GM23338 (cell line): ENCODE data around the gene DDA1. TPM values are rescaled to one million over a fixed set of nuclear protein-coding genes. Genes with fewer than 3 reads are reported as not detected.

ENCODE experiments used
- ATAC-seq: fragments of 200-7000 bp; cut with Tn5 transposase; 3 replicates; pipeline ENCODE4 v1.9.1; 2020
- DNase-seq: peaks from one replicate; pipeline ENCODE4 v3.0.0-alpha.2; 2015; ENCODE audit warnings: low spot score
- H2AFZ ChIP-seq: fragments of 200-600 bp; sonication (generic); 2 replicates; pipeline ENCODE4 v1.8.0; 2016; ENCODE audit warnings: antibody characterized with exemption, mild to moderate bottlenecking, moderate library complexity
- H3F3A ChIP-seq: fragments of 200-600 bp; sonication (generic); replicated peaks from 2 replicates; pipeline ENCODE4 v1.8.0; 2017; ENCODE audit warnings: antibody characterized with exemption, mixed run types, low read depth
- H3K27ac ChIP-seq: fragments of 200-600 bp; sonication (generic); 2 replicates; pipeline ENCODE4 v1.6.1; 2016; ENCODE audit warnings: low read depth
- H3K27me3 ChIP-seq: fragments of 200-600 bp; sonication (generic); 2 replicates; pipeline ENCODE4 v1.8.0; 2016; ENCODE audit warnings: mild to moderate bottlenecking, mixed run types, moderate library complexity; ENCODE audit not compliant: insufficient read depth
- H3K36me3 ChIP-seq: fragments of 200-600 bp; sonication (generic); 2 replicates; pipeline ENCODE4 v1.8.0; 2016; ENCODE audit warnings: mild to moderate bottlenecking; ENCODE audit not compliant: insufficient read depth
- H3K4me1 ChIP-seq: fragments of 200-600 bp; sonication (generic); 2 replicates; pipeline ENCODE4 v1.8.0; 2016; ENCODE audit warnings: mild to moderate bottlenecking, moderate library complexity; ENCODE audit not compliant: insufficient read depth
- H3K4me2 ChIP-seq: fragments of 200-600 bp; sonication (generic); 2 replicates; pipeline ENCODE4 v1.7.1; 2017; ENCODE audit warnings: mixed run types
- H3K4me3 ChIP-seq: fragments of 200-600 bp; sonication (generic); 2 replicates; pipeline ENCODE4 v1.6.1; 2016; ENCODE audit warnings: mixed run types
- H3K79me2 ChIP-seq: fragments of 200-600 bp; sonication (generic); replicated peaks from 2 replicates; pipeline ENCODE4 v1.8.0; 2017; ENCODE audit warnings: mild to moderate bottlenecking; ENCODE audit not compliant: insufficient read depth
- H3K9me2 ChIP-seq: fragments of 200-600 bp; sonication (generic); 2 replicates; pipeline ENCODE4 v1.8.0; 2017; ENCODE audit not compliant: insufficient read depth
- H4K20me1 ChIP-seq: fragments of 200-600 bp; sonication (generic); replicated peaks from 2 replicates; pipeline ENCODE4 v1.8.0; 2017; ENCODE audit warnings: mild to moderate bottlenecking; ENCODE audit not compliant: insufficient read depth
- H3K27ac Mint-ChIP-seq: 2 replicates; pipeline ENCODE4 v1.8.0; 2020; ENCODE audit warnings: inconsistent platforms, mild to moderate bottlenecking, moderate library complexity, mixed read lengths
- H3K27me3 Mint-ChIP-seq: 3 replicates; pipeline ENCODE4 v1.8.0; 2022; ENCODE audit warnings: low read depth, mild to moderate bottlenecking, moderate library complexity, mixed read lengths, inconsistent platforms; ENCODE audit not compliant: insufficient read depth, poor library complexity
- H3K36me3 Mint-ChIP-seq: 3 replicates; pipeline ENCODE4 v1.8.0; 2021; ENCODE audit warnings: low read depth, mild to moderate bottlenecking, inconsistent platforms, moderate library complexity, mixed read lengths
- H3K4me1 Mint-ChIP-seq: 3 replicates; pipeline ENCODE4 v1.8.0; 2020; ENCODE audit warnings: mild to moderate bottlenecking, inconsistent platforms, mixed read lengths
- H3K4me3 Mint-ChIP-seq: 3 replicates; pipeline ENCODE4 v1.8.0; 2021; ENCODE audit warnings: moderate library complexity, mild to moderate bottlenecking, inconsistent platforms, mixed read lengths
- H3K9me3 Mint-ChIP-seq: 3 replicates; pipeline ENCODE4 v1.8.0; 2020; ENCODE audit warnings: moderate library complexity, mild to moderate bottlenecking, inconsistent platforms, mixed read lengths
- CREB1 ChIP-seq: fragments of 250-450 bp; sonication (Bioruptor Pico); IDR thresholded peaks from 2 replicates; pipeline ENCODE4 v1.5.0; 2020; ENCODE audit warnings: low read depth, mild to moderate bottlenecking, moderate library complexity
- polyA plus RNA-seq: library from polyadenylated mRNA; unstranded; fragments of >200 nt; fragmentation: Nextera tagmentation; extraction: Ambion mirVana; gene quantifications from 2 replicates; pipeline ENCODE4 v1.2.1, GENCODE V29; 2016
- total RNA-seq: library from RNA; depleted of rRNA; stranded (reverse); fragments of >200 nt; shearing (Covaris generic); gene quantifications from 2 replicates; pipeline ENCODE4 v1.2.3, GENCODE V29; 2014
- TF ChIP-seq, protein P1 (sequence below): fragments of 250-450 bp; sonication (Bioruptor Pico); IDR thresholded peaks from 2 replicates; pipeline ENCODE4 v1.5.0; 2020; ENCODE audit warnings: mild to moderate bottlenecking, moderate library complexity
- TF ChIP-seq, protein P2 (sequence below), 2 experiments: fragments of 200-600 bp in 1 of 2; sonication (generic) in 1 of 2; conservative IDR thresholded peaks; 2 replicates each; pipeline versions ENCODE4 v1.5.1 to v1.6.1; 2016 to 2017; ENCODE audit warnings: antibody characterized with exemption in 2 of 2, low read depth in 2 of 2, mild to moderate bottlenecking in 2 of 2, moderate library complexity in 1 of 2

DDA1 gene
- total and polyA plus RNA-seq, 2 experiments from 2014 or later = 34.6 to 107 TPM

DNA sequence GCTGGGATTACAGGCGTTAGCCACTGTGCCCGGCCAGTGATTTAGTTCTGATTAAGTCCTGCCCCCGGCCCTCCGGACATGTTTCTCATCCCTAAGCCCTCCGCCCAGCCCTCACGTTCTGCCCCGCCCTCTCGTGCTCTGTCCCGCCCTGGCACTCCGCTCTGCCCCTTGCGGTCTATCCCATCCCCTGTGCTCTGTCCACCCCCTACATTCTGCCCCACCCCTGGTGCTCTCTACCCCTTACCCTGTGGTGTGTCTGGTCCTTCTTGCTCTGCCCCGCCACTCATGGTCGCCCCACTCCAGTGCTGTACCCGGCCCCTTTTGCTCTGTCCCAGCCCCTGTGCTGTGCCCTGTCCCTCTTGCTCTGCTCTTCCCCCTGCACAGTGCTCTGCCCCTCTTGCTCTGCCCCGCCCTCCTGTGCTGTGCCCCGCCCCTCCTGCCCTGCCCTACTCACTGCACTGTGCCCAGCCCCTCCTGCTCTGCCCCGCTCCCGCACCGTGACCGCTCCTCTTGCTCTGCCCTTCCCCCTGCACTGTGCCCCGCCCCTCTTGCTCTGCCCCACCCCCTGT, 31.0 kb downstream of the DDA1 start:
- peak overlapping the region; percentile 46 for H3K4me3 ChIP-seq
- H3K36me3 ChIP-seq = peaks cover 6% of the 10 kb centered on the region; the same call in 1 of the 2 replicates
- Mint-ChIP-seq H3K36me3 (peaks cover 32% of the 10 kb centered on the region), H3K27me3 (peaks cover 22% of the 10 kb centered on the region), H3K4me3 (peak overlapping the region; percentile 46), H3K4me1 (peaks cover 29% of the 10 kb centered on the region; the same call in 2 of the 3 replicates), H3K9me3 (no peaks in the 10 kb centered on the region), H3K27ac (peak overlapping the region; percentile 82; the same call in 1 of the 2 replicates)
- no peaks in the 10 kb centered on the region for H3K9me2 ChIP-seq
- no peak overlapping the region for H2AFZ ChIP-seq
- peak; percentile 53 for ATAC-seq
- peak overlapping the region; percentile 72 for H3K4me2 ChIP-seq
- H3K27ac ChIP-seq = peak overlapping the region; percentile 74; the same call in 1 of the 2 replicates
- no peaks in the 10 kb centered on the region for H3K79me2 ChIP-seq
- H3F3A ChIP-seq = peaks cover 19% of the 10 kb centered on the region; the same call in 1 of the 2 replicates
- peaks cover 26% of the 10 kb centered on the region; the same call in 1 of the 2 replicates for H3K4me1 ChIP-seq
- H4K20me1 ChIP-seq = no peaks in the 10 kb centered on the region
- H3K27me3 ChIP-seq = no peaks in the 10 kb centered on the region
- peak; percentile 93 for DNase-seq
- TF ChIP-seq, protein P1, sequence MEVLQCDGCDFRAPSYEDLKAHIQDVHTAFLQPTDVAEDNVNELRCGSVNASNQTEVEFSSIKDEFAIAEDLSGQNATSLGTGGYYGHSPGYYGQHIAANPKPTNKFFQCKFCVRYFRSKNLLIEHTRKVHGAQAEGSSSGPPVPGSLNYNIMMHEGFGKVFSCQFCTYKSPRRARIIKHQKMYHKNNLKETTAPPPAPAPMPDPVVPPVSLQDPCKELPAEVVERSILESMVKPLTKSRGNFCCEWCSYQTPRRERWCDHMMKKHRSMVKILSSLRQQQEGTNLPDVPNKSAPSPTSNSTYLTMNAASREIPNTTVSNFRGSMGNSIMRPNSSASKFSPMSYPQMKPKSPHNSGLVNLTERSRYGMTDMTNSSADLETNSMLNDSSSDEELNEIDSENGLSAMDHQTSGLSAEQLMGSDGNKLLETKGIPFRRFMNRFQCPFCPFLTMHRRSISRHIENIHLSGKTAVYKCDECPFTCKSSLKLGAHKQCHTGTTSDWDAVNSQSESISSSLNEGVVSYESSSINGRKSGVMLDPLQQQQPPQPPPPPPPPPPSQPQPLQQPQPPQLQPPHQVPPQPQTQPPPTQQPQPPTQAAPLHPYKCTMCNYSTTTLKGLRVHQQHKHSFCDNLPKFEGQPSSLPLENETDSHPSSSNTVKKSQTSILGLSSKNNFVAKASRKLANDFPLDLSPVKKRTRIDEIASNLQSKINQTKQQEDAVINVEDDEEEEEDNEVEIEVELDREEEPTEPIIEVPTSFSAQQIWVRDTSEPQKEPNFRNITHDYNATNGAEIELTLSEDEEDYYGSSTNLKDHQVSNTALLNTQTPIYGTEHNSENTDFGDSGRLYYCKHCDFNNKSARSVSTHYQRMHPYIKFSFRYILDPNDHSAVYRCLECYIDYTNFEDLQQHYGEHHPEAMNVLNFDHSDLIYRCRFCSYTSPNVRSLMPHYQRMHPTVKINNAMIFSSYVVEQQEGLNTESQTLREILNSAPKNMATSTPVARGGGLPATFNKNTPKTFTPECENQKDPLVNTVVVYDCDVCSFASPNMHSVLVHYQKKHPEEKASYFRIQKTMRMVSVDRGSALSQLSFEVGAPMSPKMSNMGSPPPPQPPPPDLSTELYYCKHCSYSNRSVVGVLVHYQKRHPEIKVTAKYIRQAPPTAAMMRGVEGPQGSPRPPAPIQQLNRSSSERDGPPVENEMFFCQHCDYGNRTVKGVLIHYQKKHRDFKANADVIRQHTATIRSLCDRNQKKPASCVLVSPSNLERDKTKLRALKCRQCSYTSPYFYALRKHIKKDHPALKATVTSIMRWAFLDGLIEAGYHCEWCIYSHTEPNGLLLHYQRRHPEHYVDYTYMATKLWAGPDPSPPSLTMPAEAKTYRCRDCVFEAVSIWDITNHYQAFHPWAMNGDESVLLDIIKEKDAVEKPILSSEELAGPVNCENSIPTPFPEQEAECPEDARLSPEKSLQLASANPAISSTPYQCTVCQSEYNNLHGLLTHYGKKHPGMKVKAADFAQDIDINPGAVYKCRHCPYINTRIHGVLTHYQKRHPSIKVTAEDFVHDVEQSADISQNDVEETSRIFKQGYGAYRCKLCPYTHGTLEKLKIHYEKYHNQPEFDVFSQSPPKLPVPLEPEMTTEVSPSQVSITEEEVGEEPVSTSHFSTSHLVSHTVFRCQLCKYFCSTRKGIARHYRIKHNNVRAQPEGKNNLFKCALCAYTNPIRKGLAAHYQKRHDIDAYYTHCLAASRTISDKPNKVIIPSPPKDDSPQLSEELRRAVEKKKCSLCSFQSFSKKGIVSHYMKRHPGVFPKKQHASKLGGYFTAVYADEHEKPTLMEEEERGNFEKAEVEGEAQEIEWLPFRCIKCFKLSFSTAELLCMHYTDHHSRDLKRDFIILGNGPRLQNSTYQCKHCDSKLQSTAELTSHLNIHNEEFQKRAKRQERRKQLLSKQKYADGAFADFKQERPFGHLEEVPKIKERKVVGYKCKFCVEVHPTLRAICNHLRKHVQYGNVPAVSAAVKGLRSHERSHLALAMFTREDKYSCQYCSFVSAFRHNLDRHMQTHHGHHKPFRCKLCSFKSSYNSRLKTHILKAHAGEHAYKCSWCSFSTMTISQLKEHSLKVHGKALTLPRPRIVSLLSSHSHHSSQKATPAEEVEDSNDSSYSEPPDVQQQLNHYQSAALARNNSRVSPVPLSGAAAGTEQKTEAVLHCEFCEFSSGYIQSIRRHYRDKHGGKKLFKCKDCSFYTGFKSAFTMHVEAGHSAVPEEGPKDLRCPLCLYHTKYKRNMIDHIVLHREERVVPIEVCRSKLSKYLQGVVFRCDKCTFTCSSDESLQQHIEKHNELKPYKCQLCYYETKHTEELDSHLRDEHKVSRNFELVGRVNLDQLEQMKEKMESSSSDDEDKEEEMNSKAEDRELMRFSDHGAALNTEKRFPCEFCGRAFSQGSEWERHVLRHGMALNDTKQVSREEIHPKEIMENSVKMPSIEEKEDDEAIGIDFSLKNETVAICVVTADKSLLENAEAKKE (CRISPR knock-in tag) = no peak
- TF ChIP-seq, protein P2, sequence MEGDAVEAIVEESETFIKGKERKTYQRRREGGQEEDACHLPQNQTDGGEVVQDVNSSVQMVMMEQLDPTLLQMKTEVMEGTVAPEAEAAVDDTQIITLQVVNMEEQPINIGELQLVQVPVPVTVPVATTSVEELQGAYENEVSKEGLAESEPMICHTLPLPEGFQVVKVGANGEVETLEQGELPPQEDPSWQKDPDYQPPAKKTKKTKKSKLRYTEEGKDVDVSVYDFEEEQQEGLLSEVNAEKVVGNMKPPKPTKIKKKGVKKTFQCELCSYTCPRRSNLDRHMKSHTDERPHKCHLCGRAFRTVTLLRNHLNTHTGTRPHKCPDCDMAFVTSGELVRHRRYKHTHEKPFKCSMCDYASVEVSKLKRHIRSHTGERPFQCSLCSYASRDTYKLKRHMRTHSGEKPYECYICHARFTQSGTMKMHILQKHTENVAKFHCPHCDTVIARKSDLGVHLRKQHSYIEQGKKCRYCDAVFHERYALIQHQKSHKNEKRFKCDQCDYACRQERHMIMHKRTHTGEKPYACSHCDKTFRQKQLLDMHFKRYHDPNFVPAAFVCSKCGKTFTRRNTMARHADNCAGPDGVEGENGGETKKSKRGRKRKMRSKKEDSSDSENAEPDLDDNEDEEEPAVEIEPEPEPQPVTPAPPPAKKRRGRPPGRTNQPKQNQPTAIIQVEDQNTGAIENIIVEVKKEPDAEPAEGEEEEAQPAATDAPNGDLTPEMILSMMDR (conservative IDR thresholded peaks at IDR 0.05; ENCODE audit: low read depth in 2 of 2) = peak; percentile 40
- TF ChIP-seq CREB1 (CRISPR knock-in tag) = no peak
